PC-3 (cell line): ENCODE measurements around the gene SFTPD. TPM values are rescaled to one million over a fixed set of nuclear protein-coding genes. Genes with fewer than 3 reads are reported as not detected.

ENCODE experiments used
- ATAC-seq: fragments of 200-7000 bp; cut with Tn5 transposase; 2 replicates; pipeline ENCODE4 v1.9.1; 2020; ENCODE audit warnings: mild to moderate bottlenecking, moderate library complexity
- BruUV-seq: library from RNA; stranded (reverse); fragments of 400-500 nt; replicated peaks from 2 replicates; lab custom pipeline; 2021; lab: Mats Ljungman, UMichigan
- CTCF ChIA-PET: fragments of 300-600 bp; sonication (Branson Sonifier 250); formaldehyde crosslinking; loops from one replicate; lab custom pipeline; 2022; ENCODE audit warnings: antibody characterized with exemption; lab: Charles Lee
- POLR2A ChIA-PET: fragments of 300-600 bp; sonication (Branson Sonifier 250); formaldehyde crosslinking; loops from one replicate; lab custom pipeline; 2022; ENCODE audit warnings: antibody characterized with exemption; ENCODE audit not compliant: unreplicated experiment; lab: Charles Lee
- DNase-seq: peaks from one replicate; pipeline ENCODE4 v3.0.0-alpha.2; 2015
- H2AFZ ChIP-seq: fragments of 300-600 bp; sonication (generic); 2 replicates; pipeline ENCODE4 v1.6.0; 2016; ENCODE audit warnings: antibody characterized with exemption, low read length
- H3F3A ChIP-seq: fragments of 300-600 bp; sonication (generic); one replicate; pipeline ENCODE4 v1.6.0; 2017; ENCODE audit warnings: antibody characterized with exemption, low read length, control low read depth, mild to moderate bottlenecking; ENCODE audit not compliant: unreplicated experiment
- H3K27ac ChIP-seq: fragments of 300-600 bp; sonication (generic); 2 replicates; pipeline ENCODE4 v1.5.1; 2016; ENCODE audit warnings: mild to moderate bottlenecking, low read length
- H3K27me3 ChIP-seq: fragments of 300-600 bp; sonication (generic); 2 replicates; pipeline ENCODE4 v1.6.1; 2016; ENCODE audit warnings: low read length, mixed read lengths
- H3K36me3 ChIP-seq: fragments of 300-600 bp; sonication (generic); 2 replicates; pipeline ENCODE4 v1.6.1; 2016; ENCODE audit warnings: low read depth, mixed run types, low read length, mixed read lengths
- H3K4me1 ChIP-seq: fragments of 300-600 bp; sonication (generic); 2 replicates; pipeline ENCODE4 v1.5.1; 2016; ENCODE audit warnings: low read length; ENCODE audit not compliant: insufficient read depth
- H3K4me2 ChIP-seq: fragments of 300-600 bp; sonication (generic); 2 replicates; pipeline ENCODE4 v1.6.0; 2016; ENCODE audit warnings: low read length
- H3K4me3 ChIP-seq: fragments of 300-600 bp; sonication (generic); 2 replicates; pipeline ENCODE4 v1.5.1; 2016; ENCODE audit warnings: mild to moderate bottlenecking, low read length, mixed read lengths
- H3K79me2 ChIP-seq: fragments of 300-600 bp; sonication (generic); 2 replicates; pipeline ENCODE4 v1.6.1; 2017; ENCODE audit warnings: low read length, mixed read lengths
- H3K9ac ChIP-seq: fragments of 300-600 bp; sonication (generic); 2 replicates; pipeline ENCODE4 v1.6.0; 2016; ENCODE audit warnings: mild to moderate bottlenecking, low read length
- H3K9me2 ChIP-seq: fragments of 300-600 bp; sonication (generic); replicated peaks from 2 replicates; pipeline ENCODE4 v1.6.1; 2016; ENCODE audit warnings: mixed run types, low read length, mixed read lengths
- H3K9me3 ChIP-seq: fragments of 300-600 bp; sonication (generic); 2 replicates; pipeline ENCODE4 v1.6.1; 2016; ENCODE audit warnings: low read length, mixed read lengths
- H4K20me1 ChIP-seq: fragments of 300-600 bp; sonication (generic); 2 replicates; pipeline ENCODE4 v1.6.1; 2016; ENCODE audit warnings: low read length, mixed read lengths
- CTCF ChIP-seq: fragments of 300-600 bp; sonication (generic); conservative IDR thresholded peaks from 2 replicates; pipeline ENCODE4 v1.5.1; 2017; ENCODE audit warnings: antibody characterized with exemption, low read depth, mild to moderate bottlenecking, low read length
- EZH2 ChIP-seq: fragments of 300-600 bp; sonication (generic); IDR thresholded peaks from one replicate; pipeline ENCODE4 v1.6.1; 2017; ENCODE audit warnings: antibody characterized with exemption, mild to moderate bottlenecking, low read length; ENCODE audit not compliant: unreplicated experiment
- EZH2phosphoT487 ChIP-seq: fragments of 300-600 bp; sonication (generic); IDR thresholded peaks from 2 replicates; pipeline ENCODE4 v1.6.1; 2018; ENCODE audit warnings: mild to moderate bottlenecking, antibody characterized with exemption, low read length, borderline replicate concordance
- intact Hi-C: fragments of 100-400 bp; cut with micrococcal nuclease; formaldehyde crosslinking; loops from 2 replicates; pipeline ENCODE4 v1.9.0; 2023
- total RNA-seq: library from RNA; depleted of rRNA; stranded (reverse); fragments of >200 nt; gene quantifications from 2 replicates; pipeline ENCODE4 v1.2.3, GENCODE V29; 2014

SFTPD gene
- total RNA-seq, 1 experiment from 2014 or later: not detected

- Histone ChIP-seq H2AFZ (peak overlapping the region; percentile 96), H3K4me2 (peak overlapping the region; percentile 91), H3K36me3 (no peaks in the 10 kb centered on the region), H4K20me1 (no peaks in the 10 kb centered on the region), H3K4me1 (peaks cover 32% of the 10 kb centered on the region), H3K9me3 (no peaks in the 10 kb centered on the region), H3K27ac (no peak overlapping the region), H3K9me2 (no peaks in the 10 kb centered on the region), H3F3A (no peaks in the 10 kb centered on the region), H3K79me2 (no peaks in the 10 kb centered on the region), H3K9ac (peak overlapping the region; percentile 51), H3K4me3 (peak overlapping the region; percentile 74), H3K27me3 (no peaks in the 10 kb centered on the region)
- DNase-seq: peak; percentile 97
- peak; percentile 83 for ATAC-seq
- ChIA-PET CTCF (interaction anchor here (0.6 to 1.2 kb wide), 2 partner anchors 47 to 480 kb away, joined by 3 to 4 read pairs; no protein-coding TSS in a partner anchor), POLR2A (no interaction called here)
- intact Hi-C loops: loop anchor here (1.0 to 5.0 kb wide), 2 partner anchors 47 to 156 kb away; no protein-coding TSS in a partner anchor
- TF ChIP-seq EZH2phosphoT487 (no peak), CTCF (peak; percentile 46)
- no TSS peak for BruUV-seq
Measured at GRCh38 chr10:79981450-79982361, 32.8 kb upstream of the SFTPD start.

- Histone ChIP-seq H3F3A (no peaks in the 10 kb centered on the region), H3K4me1 (peaks cover 28% of the 10 kb centered on the region), H3K79me2 (no peaks in the 10 kb centered on the region), H2AFZ (peak overlapping the region; percentile 96; the same call in 1 of the 2 replicates), H3K36me3 (no peaks in the 10 kb centered on the region), H3K4me3 (peak overlapping the region; percentile 74; the same call in 1 of the 2 replicates), H3K9ac (no peak overlapping the region), H4K20me1 (no peaks in the 10 kb centered on the region), H3K27ac (no peak overlapping the region), H3K9me3 (peaks cover 7% of the 10 kb centered on the region), H3K9me2 (no peaks in the 10 kb centered on the region), H3K27me3 (no peaks in the 10 kb centered on the region), H3K4me2 (peak overlapping the region; percentile 91)
- intact Hi-C loops: loop anchor here (1.0 to 5.0 kb wide), 2 partner anchors 46 to 157 kb away; no protein-coding TSS in a partner anchor
- POLR2A ChIA-PET: no interaction called here
- DNase-seq (no peak), ATAC-seq (no peak)
- CTCF ChIA-PET: no interaction called here
- no peak for TF ChIP-seq EZH2
- no peak for TF ChIP-seq EZH2phosphoT487
- TF ChIP-seq CTCF: no peak
- TSS peak; percentile 47 for BruUV-seq
Measured at GRCh38 chr10:79980711-79981110, 31.8 kb upstream of the SFTPD start.
